ENCODE data around the gene STAMBP. TPM values are rescaled to one million over a fixed set of nuclear protein-coding genes. Genes with fewer than 3 reads are reported as not detected.
"Not testable (repeated sequence)": the region's sequence is repeated elsewhere in the genome, so short reads cannot be mapped to it uniquely, and the experiment has no call there.

Gene STAMBP
- total RNA-seq, 3 donors from 2014 or later: 26.1 to 32.5 (median 32.4) TPM

- Histone ChIP-seq H3K36me3 (no peaks in the 10 kb centered on the region), H3K4me3 (no peak overlapping the region), H3K9me3 (no peaks in the 10 kb centered on the region), H3K4me1 (peaks cover 2 to 3% of the 10 kb centered on the region in 2 donors), H3K27me3 (no peaks in the 10 kb centered on the region), H3K27ac (no peak overlapping the region)
- intact Hi-C loops (cut with DNase I; ENCODE audit: low total_unique reads): no loop called here
- TF ChIP-seq CTCF (IDR thresholded peaks at IDR 0.05): no peak
- TF ChIP-seq POLR2AphosphoS5 (IDR thresholded peaks at IDR 0.05): no peak
- no peak for TF ChIP-seq POLR2A (IDR thresholded peaks at IDR 0.05)
- no peak for DNase-seq (ENCODE audit: low spot score in 2 of 2)
Observed at GRCh38 chr2:73902284-73902683, 73.5 kb downstream of the STAMBP start.

GRCh38 chr2:73903313-73903712 lies 74.6 kb downstream of the STAMBP start:
- Histone ChIP-seq H3K9me3 (no peaks in the 10 kb centered on the region), H3K4me3 (no peak overlapping the region), H3K4me1 (peaks cover 0 to 3% of the 10 kb centered on the region in 2 donors), H3K27ac (no peak overlapping the region), H3K36me3 (no peaks in the 10 kb centered on the region), H3K27me3 (no peaks in the 10 kb centered on the region)
- no peak for TF ChIP-seq POLR2AphosphoS5 (IDR thresholded peaks at IDR 0.05)
- intact Hi-C loops (cut with DNase I; ENCODE audit: low total_unique reads): no loop called here
- no peak for DNase-seq (ENCODE audit: low spot score in 2 of 2)

GRCh38 chr2:73903949-73904613 lies 75.3 kb downstream of the STAMBP start:
- intact Hi-C loops (cut with DNase I; ENCODE audit: low total_unique reads); H3K4me1 ChIP-seq; H3K36me3 ChIP-seq; H3K4me3 ChIP-seq; H3K27ac ChIP-seq; DNase-seq (ENCODE audit: low spot score in 2 of 2); H3K27me3 ChIP-seq; H3K9me3 ChIP-seq: not testable (repeated sequence)

- TF ChIP-seq CTCF (IDR thresholded peaks at IDR 0.05) (no peak), POLR2AphosphoS5 (IDR thresholded peaks at IDR 0.05) (no peak), POLR2A (IDR thresholded peaks at IDR 0.05) (no peak)
- H3K4me3 ChIP-seq: no peak overlapping the region
- H3K9me3 ChIP-seq: no peaks in the 10 kb centered on the region
- no peak for DNase-seq (ENCODE audit: low spot score in 2 of 2)
- no peaks in the 10 kb centered on the region for H3K36me3 ChIP-seq
- intact Hi-C loops (cut with DNase I; ENCODE audit: low total_unique reads): no loop called here
- H3K27me3 ChIP-seq: no peaks in the 10 kb centered on the region
- no peak overlapping the region for H3K27ac ChIP-seq
- peaks cover 0 to 3% of the 10 kb centered on the region in 2 donors for H3K4me1 ChIP-seq
Observed at GRCh38 chr2:73904952-73905351, 76.2 kb downstream of the STAMBP start.

GRCh38 chr2:73906847-73907505 lies 78.2 kb downstream of the STAMBP start:
- no peaks in the 10 kb centered on the region for H3K9me3 ChIP-seq
- H3K27ac ChIP-seq: no peak overlapping the region
- H3K27me3 ChIP-seq: no peaks in the 10 kb centered on the region
- TF ChIP-seq POLR2A (IDR thresholded peaks at IDR 0.05): no peak
- no peak for TF ChIP-seq CTCF (IDR thresholded peaks at IDR 0.05)
- no peak for TF ChIP-seq POLR2AphosphoS5 (IDR thresholded peaks at IDR 0.05)
- H3K4me3 ChIP-seq: no peak overlapping the region
- no peak for DNase-seq (ENCODE audit: low spot score in 2 of 2)
- no peaks in the 10 kb centered on the region for H3K4me1 ChIP-seq
- H3K36me3 ChIP-seq: no peaks in the 10 kb centered on the region
- intact Hi-C loops (cut with DNase I; ENCODE audit: low total_unique reads): no loop called here

GRCh38 chr2:73907840-73908452 lies 79.2 kb downstream of the STAMBP start:
- no peak overlapping the region for H3K27ac ChIP-seq
- H3K9me3 ChIP-seq: no peaks in the 10 kb centered on the region
- no peaks in the 10 kb centered on the region for H3K27me3 ChIP-seq
- no peak for TF ChIP-seq POLR2A (IDR thresholded peaks at IDR 0.05)
- no peak for TF ChIP-seq POLR2AphosphoS5 (IDR thresholded peaks at IDR 0.05)
- TF ChIP-seq CTCF (IDR thresholded peaks at IDR 0.05): no peak
- DNase-seq (ENCODE audit: low spot score in 2 of 2): no peak
- intact Hi-C loops (cut with DNase I; ENCODE audit: low total_unique reads): no loop called here
- H3K36me3 ChIP-seq: no peaks in the 10 kb centered on the region
- H3K4me1 ChIP-seq: no peaks in the 10 kb centered on the region
- H3K4me3 ChIP-seq: no peak overlapping the region

Measured in breast epithelium (tissue), 4 donors.